DLD1 (cell line): ENCODE data around the gene PHETA1.
"Not testable (repeated sequence)": the region's sequence is repeated elsewhere in the genome, so short reads cannot be mapped to it uniquely, and the experiment has no call there.

Experiments used
- in situ Hi-C: cut with HindIII; loops from 2 replicates; pipeline ENCODE4 v1.10.0; 2017; ENCODE audit warnings: low sequenced_read_pairs

Gene PHETA1

GRCh38 chr12:111405859-111406473, 37.1 kb upstream of the PHETA1 start, which contains the start of gene SH2B3:
Gene SH2B3, plus strand, starts transcription at chr12:111405923. Its CDS starts 12,223 bp downstream, at chr12:111418146.
- in situ Hi-C loops = no loop called here

- in situ Hi-C loops = no loop called here
Measured at GRCh38 chr12:111405149-111405858, 36.4 kb upstream of the PHETA1 start.

- in situ Hi-C loops = no loop called here
Measured at GRCh38 chr12:111404362-111405148, 35.7 kb upstream of the PHETA1 start.

GRCh38 chr12:111402490-111402824, 33.6 kb upstream of the PHETA1 start:
- in situ Hi-C loops = not testable (repeated sequence)

GRCh38 chr12:111401167-111401605, 32.3 kb upstream of the PHETA1 start:
- in situ Hi-C loops = no loop called here

- in situ Hi-C loops = not testable (repeated sequence)
Measured at GRCh38 chr12:111399741-111400404, 31.0 kb upstream of the PHETA1 start.

- in situ Hi-C loops = no loop called here
Measured at GRCh38 chr12:111398530-111398929, 29.6 kb upstream of the PHETA1 start.

- in situ Hi-C loops = no loop called here
Measured at GRCh38 chr12:111396726-111397445, 28.0 kb upstream of the PHETA1 start.

GRCh38 chr12:111396271-111396670, 27.4 kb upstream of the PHETA1 start:
- in situ Hi-C loops = not testable (repeated sequence)

- in situ Hi-C loops = no loop called here
Measured at GRCh38 chr12:111395336-111396187, 26.7 kb upstream of the PHETA1 start.

GRCh38 chr12:111394480-111394879, 25.6 kb upstream of the PHETA1 start:
- in situ Hi-C loops = no loop called here

- in situ Hi-C loops = no loop called here
Measured at GRCh38 chr12:111393700-111394300, 24.9 kb upstream of the PHETA1 start.

GRCh38 chr12:111390910-111391309, 22.0 kb upstream of the PHETA1 start:
- in situ Hi-C loops = no loop called here

- in situ Hi-C loops = no loop called here
Measured at GRCh38 chr12:111389635-111390034, 20.7 kb upstream of the PHETA1 start.

GRCh38 chr12:111387747-111388323, 18.9 kb upstream of the PHETA1 start:
- in situ Hi-C loops = no loop called here

- in situ Hi-C loops = no loop called here
Measured at GRCh38 chr12:111386885-111387284, 18.0 kb upstream of the PHETA1 start.

GRCh38 chr12:111384596-111384995, 15.7 kb upstream of the PHETA1 start:
- in situ Hi-C loops = no loop called here

- in situ Hi-C loops = no loop called here
Measured at GRCh38 chr12:111379942-111380554, 11.2 kb upstream of the PHETA1 start.
